ENCODE data around the gene TSSK6.

Gene TSSK6

DNA sequence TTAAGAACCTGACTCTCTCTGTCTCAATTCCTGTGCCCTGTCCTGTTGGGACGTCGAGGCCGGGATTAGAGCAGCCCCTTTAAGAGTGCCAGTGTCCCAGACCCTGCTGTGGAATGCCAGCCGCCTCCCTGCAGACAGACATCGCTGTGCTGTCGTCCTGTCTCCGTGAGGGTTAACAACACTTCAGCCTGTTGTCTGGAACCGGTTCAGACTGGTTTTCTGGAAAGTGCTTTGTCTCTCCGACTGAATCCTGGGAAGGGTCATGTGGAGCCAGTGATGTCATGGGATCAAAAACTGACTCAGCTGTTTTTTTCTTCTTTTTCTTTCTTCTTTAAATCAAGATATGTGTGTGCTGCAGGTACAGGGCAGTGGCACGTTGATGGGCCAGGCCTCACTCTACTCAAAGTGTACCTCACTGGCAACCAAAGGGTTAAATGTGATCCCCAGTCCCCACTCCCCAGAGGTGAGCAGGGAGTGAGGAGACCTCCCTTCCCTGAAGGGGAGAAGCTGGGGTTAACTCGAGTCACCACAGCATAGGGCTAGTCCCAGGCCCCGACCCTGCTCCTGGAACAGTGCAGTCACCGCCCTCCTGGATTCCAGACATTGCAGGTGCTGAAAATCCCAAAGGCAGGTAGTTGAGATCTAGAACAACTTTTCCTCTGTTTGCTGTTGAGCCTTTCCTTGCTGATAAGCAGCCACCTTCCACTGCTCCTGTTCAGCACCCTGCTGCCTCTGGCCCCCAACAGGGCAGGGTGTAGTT lies 50.8 kb downstream of the TSSK6 start:
- no peak for DNase-seq (ENCODE audit: low read depth in 2 of 2)

Measured in stimulated activated CD8-positive, alpha-beta memory T cell treated with anti-CD3 and anti-CD28 coated beads, Interleukin-15, amount 100 ng/mL, for 4 hours (primary cell).